ENCODE measurements around the gene DZIP1L.
"Not testable (repeated sequence)": the region's sequence is repeated elsewhere in the genome, so short reads cannot be mapped to it uniquely, and the experiment has no call there.

DZIP1L gene, protein sequence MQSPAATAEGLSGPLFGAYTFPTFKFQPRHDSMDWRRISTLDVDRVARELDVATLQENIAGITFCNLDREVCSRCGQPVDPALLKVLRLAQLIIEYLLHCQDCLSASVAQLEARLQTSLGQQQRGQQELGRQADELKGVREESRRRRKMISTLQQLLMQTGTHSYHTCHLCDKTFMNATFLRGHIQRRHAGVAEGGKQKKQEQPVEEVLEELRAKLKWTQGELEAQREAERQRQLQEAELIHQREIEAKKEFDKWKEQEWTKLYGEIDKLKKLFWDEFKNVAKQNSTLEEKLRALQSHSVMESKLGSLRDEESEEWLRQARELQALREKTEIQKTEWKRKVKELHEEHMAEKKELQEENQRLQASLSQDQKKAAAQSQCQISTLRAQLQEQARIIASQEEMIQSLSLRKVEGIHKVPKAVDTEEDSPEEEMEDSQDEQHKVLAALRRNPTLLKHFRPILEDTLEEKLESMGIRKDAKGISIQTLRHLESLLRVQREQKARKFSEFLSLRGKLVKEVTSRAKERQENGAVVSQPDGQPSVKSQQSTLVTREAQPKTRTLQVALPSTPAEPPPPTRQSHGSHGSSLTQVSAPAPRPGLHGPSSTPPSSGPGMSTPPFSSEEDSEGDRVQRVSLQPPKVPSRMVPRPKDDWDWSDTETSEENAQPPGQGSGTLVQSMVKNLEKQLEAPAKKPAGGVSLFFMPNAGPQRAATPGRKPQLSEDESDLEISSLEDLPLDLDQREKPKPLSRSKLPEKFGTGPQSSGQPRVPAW

DNA sequence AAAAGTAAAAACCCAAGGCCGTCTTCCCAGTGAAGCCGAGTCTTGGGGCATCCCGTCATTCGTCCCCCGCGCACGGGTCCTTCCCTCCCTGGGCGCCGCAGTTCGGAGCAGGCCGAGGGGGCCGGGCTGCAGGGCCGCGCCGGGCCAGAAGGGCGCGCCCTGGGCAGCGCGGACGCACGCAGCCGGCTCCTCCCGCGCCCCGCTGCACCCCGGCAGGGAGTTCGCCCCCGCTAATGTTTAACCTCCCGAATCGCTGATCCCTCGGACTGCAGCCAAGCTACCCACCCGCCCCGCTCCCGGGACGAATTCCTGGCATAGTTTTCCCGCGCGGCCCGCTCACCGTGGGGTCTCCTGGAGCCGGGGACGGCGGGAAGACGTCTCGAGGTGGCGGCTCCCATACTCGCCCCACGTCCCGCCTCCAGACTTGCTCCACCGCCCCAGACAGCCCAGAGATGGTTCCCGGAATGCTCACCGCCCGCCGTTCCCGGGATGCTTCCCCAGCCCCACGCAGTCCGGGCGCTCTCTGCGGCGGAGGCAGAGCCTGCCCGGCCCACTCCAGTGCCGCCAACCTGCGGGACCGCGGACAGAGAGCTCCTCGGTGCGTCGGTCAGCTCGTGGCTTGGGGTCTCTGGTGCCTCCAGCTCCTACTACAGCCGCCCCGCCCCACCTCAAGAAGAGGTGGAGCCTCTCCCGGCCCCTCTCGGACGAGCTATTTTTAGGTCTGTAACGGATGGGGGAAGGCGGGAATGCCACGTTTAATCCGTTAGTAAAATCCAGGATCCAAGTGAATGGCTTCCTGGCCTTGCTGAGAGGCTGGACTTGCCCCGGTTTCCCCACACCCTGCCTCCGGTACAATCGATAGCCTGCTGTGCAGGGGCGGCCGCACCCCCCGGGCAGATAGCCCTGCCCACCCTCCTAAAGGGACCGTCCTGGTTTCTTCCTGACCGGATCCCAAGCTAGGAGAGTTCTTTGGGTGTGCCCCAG lies at the start of gene DZIP1L:
TSS of gene DZIP1L (minus strand) at position 621 of the 984 bp plus-strand sequence. CDS start 11,637 bp downstream, outside the sequence.
- DNase-seq (ENCODE audit: low read depth) = no peak

DNA sequence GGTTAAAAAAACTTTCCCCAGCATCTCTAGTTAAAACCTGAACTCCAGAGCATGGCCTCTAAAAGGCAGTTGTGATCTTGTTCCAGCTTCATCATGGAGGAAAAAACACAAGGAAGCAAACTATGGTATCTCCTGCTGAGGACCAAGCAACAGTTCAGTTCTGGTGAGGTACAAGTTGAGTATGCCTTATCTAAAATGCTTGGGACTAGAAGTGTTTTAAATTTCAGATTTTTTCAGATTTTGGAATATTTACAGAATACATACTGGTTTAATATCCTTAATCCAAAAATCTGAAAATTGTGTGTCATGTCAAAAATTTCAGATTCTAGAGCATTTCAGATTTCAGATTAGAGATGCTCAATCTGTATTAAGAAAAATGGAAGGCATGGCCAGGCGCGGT lies 49.7 kb upstream of the DZIP1L start:
- no peak for DNase-seq (ENCODE audit: low read depth)

DNA sequence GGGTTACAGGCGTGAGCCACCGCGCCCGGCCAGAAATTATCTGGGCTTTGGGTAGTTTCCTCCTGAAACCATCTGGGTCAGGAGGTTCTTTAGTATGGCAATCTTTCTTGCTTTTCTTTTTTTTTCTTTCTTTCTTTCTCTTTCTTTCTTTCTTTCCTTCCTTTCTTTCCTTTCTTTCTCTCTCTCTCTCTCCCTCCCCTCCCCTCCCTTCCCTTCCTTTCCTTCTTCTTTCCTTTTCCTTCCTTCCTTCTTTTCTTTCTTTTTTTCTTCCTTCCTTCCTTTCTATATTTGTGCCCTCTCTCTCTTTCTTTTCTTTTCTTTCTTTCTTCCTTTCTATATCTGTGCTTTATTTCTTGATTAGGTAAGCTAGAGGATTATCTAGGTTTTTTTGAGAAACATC lies 42.3 kb upstream of the DZIP1L start:
- DNase-seq (ENCODE audit: low read depth) = no peak

DNA sequence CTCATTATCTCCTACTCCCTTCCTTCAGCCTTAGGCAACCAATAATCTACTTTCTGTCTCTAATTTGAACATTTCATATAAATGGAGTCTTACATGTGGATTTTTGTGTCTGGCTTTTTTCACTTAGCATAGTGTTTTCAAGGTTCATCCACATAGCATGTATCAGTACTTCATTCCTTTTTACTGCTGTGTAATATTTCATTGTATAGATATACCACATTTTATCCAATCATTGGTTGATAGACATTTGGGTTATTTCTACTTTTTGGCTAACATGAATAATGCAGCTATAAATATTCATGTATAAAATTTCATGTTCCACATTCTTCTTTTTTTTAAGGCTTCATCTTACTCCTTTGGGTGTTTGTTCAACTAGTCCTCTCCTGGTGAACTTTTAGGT lies 39.1 kb upstream of the DZIP1L start:
- DNase-seq (ENCODE audit: low read depth) = no peak

DNA sequence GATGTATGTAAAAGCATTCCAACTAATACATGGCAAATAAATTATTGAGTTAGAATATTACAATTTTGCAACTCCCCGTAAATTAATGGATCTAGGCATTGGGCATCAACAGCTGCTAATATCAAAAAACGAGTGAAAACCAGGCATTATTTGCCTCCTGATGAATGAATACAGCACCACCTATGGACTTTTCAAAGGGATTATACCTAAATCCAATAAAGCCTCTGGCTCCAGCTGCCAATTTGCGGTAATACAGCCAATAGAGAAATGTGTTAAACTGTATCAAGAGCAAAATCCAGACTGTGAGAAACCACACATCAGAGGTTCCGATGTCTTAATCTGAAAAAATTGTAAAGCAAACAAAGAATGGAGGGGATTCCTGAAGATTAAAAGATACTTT lies 33.1 kb upstream of the DZIP1L start:
- no peak for DNase-seq (ENCODE audit: low read depth)

DNA sequence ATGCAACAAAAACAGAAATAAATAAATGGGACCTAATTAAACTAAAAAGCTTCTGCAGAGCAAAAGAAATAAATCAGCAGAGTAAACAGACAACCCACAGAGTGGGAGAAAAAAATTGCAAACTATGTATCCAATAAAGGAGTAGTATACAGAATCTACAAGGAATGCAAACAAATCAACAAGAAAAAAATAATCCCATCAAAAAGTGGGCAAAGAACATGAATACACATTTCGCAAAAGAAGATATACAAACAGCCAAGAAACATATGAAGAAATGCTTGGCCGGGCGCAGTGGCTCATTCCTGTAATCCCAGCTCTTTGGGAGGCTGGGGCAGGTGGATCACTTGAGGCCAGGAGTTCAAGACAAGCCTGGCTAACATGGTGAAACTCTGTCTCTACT lies 26.8 kb upstream of the DZIP1L start:
- not testable (repeated sequence) for DNase-seq (ENCODE audit: low read depth)

DNA sequence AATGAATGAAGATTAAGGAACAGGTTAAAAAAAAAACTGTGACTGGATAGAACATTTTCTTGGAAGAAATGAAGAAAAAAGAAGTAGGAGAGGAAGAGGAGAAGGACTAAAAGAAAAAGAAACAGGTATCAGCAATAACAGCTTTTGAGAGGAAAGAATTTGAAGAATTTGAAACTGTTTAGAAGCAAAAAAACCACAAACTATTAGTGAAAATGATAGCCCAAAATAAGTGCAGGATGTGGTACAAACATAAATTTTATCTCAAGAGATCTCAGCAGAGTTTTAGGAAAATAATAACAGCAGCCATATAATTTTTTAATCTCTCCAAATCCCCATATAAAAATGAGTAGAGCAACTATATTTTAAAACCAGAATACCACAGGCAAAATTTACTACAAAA lies 25.5 kb upstream of the DZIP1L start:
- no peak for DNase-seq (ENCODE audit: low read depth)

DNA sequence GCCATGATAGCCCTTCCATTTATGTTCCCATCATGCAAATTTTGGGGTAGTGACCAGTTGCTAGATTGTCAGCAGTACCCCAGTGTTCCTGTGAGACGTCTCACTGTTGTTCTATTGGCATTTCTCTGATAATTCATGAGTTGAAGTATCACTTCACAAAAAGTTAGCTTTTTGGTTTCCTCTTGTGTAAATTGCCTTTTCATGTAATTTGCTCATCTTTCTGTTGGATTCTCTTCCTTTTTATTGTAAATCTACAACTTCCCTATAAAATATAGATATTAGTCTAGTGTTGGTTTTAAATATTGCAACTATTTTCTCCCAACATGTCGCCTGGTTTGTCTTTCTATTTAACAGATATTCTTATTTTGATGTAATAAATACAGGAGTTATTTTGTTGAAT lies 24.3 kb upstream of the DZIP1L start:
- DNase-seq (ENCODE audit: low read depth) = no peak

DNA sequence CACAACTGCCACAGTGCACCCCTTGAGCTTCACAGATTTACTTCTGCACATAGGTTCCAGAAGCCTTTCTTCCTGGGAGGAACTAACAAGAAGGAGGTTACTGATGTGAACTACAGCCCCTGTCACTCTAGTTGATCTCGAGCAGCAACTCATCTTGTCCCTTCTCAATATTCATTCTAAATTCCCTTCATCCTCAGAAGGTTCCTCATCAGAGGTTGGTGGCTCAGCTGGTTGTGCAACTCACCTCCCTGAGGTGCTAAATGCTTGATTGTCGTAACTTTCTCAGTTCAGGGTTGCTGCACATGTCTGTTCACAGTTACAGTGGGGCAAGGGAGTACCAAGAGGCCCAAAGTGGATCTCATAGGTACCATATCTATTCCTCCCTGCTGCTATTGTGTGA lies 22.5 kb upstream of the DZIP1L start:
- DNase-seq (ENCODE audit: low read depth) = no peak

DNA sequence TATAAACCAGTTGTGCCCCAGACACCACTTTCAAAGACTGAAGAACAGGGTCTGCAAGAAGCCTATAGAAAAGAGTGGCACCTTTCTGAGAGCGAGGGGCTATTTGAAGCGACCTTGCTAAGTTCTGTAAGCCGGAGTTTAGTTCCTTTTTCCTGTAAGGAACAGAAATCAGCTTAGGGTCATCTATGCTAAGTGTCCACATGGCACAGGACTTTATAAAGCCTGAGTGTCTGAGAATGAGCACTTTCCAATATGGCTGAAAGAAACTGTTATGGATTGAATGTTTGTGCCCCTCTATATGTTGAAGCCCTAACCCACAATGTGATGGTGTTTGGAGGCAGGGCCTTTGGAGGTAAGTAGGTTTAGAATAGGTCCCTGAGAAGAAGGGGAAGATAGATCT lies 20.8 kb upstream of the DZIP1L start:
- DNase-seq (ENCODE audit: low read depth) = no peak

DNA sequence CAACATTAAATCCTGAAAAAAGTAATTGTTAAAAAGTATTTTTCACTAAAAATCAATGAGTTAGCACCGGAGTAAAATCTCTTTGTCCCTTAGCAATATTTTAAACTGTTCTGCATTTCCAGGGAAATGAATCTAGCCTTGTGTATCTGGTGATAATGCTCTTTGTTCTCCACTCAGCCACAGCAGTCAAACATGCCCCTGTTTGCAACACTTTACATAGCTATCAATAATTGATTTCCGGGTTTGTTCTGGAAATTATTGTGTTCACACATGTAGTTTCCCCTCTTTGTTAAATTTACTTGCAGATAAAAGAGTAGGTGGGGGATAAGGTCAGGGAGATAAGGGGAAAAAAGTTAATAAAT lies 20.4 kb upstream of the DZIP1L start:
- DNase-seq (ENCODE audit: low read depth) = no peak

DNA sequence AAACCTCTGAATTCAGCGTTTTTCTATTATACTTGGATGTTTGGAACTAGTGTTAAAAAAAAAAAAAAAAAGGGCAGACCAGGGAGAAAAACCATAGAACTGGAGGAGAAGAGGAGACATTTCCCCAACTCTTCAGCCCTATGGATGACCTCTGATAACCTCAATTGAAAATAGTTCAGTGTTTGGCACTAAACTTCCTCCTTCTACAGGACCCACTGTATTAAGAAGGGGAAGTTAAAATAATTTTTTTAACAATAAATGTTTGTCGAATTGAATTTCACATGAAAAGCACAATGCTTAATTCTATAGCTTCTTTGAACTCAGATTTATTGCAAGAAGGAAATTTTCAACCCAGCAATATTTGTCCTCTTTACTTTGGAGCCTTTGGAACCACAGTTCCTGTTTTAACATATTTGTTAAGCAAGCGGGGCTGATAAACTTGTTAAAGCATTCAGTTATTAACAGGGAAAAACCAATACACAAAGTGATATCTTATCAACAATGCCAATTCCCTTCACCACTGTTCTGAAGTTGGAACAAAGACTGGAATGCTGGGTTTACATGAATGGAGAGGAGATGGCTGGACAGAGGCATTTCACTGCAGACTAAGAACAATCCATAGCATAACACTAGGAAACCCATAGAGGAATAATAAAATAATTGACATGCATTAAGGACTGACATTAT lies 19.9 kb upstream of the DZIP1L start:
- DNase-seq (ENCODE audit: low read depth) = no peak

DNA sequence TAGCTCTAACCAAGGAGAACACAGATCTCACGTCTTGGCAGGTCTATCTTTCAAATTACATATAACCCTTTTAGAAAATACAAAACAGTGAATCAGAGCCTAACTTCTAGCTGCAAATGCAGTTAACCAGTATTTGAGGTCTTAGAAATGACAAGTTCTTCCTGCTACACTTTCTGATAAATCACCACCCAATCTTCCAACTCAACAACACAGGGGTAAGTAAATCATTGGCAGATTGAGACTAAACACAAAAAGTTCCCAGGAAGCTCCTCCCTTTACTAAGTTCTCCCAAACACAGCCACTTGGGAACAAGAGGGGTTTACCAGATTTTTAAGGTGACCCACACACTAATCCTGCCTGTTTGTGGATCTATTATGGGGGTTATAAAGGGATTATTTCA lies 16.8 kb upstream of the DZIP1L start, which contains the start of gene A4GNT:
TSS of gene A4GNT (minus strand) at position 152 of the 400 bp plus-strand sequence. CDS start 1,134 bp downstream, outside the sequence.
- DNase-seq (ENCODE audit: low read depth) = no peak

DNA sequence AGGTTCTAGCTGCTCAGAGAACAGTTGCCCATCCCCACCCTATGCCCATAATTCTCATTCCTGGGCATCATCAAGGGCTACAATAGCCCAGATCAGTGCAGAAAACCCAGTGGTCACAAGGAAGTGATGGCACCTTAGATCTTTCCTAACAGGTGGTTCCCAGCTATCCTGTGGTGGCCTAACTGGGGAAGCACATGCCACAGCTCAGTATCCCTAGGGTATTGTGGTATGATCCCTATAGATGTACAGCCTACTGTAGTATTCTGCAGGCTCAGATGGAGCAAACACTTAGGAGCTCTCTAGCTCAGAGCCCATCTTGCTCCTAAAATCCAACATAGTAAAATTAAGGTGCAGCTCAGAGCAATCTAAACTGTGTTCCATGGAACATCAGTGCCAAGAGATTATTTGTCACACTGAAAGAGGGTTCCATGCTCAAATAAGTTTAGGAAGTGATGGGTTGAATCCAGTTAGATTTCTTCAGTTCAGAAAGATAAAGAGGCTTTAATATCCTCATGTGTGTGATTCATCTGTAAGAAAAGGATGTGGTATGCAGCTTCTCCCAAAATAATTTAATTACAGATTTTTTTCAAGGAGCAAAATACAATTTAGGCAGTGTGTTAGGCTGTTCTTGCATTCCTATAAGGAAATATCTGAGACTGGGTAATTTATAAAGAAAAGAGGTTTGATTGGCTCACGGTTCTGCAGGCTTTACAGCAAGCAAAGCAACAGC lies 12.4 kb upstream of the DZIP1L start:
- DNase-seq (ENCODE audit: low read depth) = no peak

DNA sequence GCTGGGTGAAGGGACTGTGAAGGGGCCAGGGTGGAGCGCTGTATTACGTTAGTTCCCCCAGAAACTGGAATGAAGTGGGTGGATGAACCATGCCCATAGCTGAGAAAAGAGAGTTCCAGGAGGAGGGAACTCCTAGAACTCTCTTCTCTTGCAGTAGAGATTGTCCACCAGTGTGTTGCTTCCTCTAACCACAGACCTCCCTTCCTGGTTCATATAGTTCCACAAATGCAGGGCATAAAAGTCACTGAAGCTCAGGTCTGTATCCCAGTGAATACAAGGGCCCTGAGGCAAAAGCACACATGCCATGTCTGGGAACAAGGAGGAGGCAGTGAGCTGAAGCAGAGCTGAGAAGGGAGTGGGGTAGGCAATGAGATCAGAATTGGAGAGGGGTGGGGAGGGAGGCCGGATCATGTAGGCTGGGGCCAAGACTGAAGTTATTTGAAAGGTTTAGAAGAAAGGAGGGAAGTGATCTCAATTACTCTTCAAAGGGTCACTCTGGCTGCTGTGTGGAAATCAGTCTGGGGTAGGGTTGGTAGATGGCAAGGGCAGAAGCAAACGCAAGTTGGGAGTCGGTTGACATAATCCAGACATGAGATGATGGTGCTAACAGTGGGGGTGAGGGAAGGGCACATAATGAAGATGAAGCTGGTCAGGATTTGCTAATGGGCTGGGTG lies 10.3 kb upstream of the DZIP1L start:
- no peak for DNase-seq (ENCODE audit: low read depth)

DNA sequence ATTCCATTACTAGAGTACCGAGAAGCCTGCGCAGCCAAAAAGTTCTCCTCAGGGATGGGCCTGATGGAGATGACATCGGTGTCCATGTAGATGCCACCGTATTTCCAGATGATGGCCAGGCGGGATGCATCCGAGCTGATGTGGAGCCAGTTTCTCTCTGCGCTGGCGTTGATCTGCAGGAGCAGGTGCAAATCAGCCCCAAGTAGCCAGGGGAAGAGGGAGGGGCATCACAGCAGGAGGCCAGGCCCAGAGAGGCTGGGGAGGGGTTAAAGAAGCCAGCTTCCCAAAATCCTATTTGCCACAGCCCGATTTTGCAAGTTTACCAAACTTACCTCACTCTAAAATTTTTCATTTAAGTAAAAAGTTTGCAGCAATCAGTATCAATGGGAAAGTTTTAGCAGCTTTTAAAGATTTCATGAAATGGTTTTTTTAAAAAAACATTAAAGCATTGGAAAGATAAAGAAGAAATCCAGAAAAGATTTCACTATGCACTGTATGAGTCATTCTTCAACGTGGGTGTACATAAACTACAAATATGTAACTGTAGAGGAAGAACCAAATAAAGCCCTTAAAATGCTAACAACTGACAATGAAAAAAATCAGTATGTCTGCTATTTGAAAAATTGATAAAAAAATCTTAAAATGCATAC lies 9.4 kb upstream of the DZIP1L start:
- no peak for DNase-seq (ENCODE audit: low read depth)

DNA sequence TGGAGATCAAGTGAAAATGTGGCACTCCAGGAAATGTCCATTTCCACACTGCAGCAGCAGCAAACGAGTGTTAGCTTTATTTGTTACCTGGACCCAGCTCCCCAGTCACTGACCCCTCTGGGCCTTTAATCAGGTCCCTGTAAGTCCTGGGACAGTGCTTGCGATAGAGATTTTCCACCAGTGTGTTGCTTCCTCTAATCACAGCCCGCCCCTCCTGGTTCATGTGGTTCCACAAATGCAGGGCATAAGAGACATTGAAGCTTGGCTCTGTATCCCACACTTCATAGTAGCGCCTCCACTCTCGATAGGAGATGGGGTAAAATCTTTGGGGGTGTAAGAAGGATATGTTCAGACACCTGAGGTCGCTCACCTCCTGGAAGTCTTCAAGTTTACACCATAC lies 8.8 kb upstream of the DZIP1L start:
- no peak for DNase-seq (ENCODE audit: low read depth)

DNA sequence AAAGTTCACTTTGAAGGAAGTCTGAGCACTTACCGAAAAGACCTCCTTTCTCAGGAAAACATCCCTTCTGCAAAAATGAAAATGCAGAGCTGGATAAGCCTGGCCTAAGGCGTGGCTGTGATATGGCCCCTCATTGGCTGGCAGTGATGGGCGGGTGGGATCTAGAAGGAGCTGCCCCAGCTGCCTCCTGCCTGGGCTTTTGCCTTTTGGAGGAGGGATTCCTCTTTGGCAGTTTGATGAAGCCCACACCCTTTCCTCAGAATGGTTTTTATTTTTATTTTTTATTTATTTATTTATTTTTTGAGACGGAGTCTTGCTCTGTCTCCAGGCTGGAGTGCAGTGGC lies 4.0 kb upstream of the DZIP1L start:
- DNase-seq (ENCODE audit: low read depth) = no peak

DNA sequence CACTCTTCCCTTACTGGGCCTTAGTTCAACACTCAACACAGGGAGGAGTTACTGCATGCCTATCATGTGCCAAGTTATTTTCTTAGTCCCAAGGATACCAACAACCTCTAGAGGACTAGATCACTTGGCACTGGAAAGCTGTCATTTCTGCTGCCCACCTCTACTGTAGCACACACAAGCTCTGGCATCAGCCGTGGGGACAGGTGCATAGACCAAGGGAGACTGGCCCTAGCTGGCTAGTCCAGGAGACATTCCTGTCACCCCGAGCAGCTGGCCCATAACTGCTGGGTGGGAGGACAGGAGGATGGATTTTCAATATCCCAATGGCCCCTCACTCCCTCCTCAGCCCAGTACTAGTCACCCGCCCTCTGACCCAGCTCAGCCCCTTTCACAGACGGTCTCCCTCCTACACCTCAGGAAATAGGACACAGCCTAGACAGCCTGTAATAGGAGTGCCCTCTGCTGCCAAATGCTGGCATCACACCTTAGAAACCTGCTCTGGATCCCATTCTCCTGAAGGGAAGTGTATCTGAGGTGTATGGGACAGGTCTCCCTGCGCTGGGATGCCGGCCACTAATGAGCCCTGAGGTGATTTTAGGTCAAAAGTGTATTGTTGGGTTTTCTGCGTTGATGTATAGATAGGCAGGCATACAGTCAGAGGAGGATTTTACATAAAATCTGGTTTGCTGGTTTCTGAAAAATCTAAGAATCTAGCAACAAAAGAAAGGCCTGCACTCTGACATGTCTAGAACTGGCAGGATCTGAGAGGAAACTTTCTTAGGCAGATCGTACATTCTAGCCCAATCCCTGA lies 3.4 kb upstream of the DZIP1L start:
- DNase-seq (ENCODE audit: low read depth) = peak; percentile 38

Measured in activated T-cell treated with anti-CD3 and anti-CD28 coated beads for 24 hours (primary cell).